Stomach (tissue), 9 donors: Measurements from ENCODE around the gene ZXDB. TPM values are rescaled to one million over a fixed set of nuclear protein-coding genes. Genes with fewer than 3 reads are reported as not detected.
"Not testable (repeated sequence)": the region's sequence is repeated elsewhere in the genome, so short reads cannot be mapped to it uniquely, and the experiment has no call there.

ENCODE experiments used
- DNase-seq, 2 donors: peaks; one replicate each; pipeline versions ENCODE4 v3.0.0 to v3.0.0-alpha.2; 2013 to 2019
- H3K27ac ChIP-seq, 5 donors: fragments of 200-600 bp in 4 of 5; sonication (generic) in 4 of 5; one replicate each; pipeline ENCODE4 v1.5.1; 2013 to 2019; ENCODE audit warnings: mild to moderate bottlenecking in 1 of 5, moderate library complexity in 1 of 5
- H3K27me3 ChIP-seq, 3 donors: fragments of 200-600 bp; sonication (generic); one replicate each; pipeline ENCODE4 v1.5.1; 2017 to 2019; ENCODE audit warnings: mixed run types in 1 of 3
- H3K36me3 ChIP-seq, 4 donors: fragments of 200-600 bp; sonication (generic); 1 replicate in 3 of 4; 2 replicates in 1 of 4; pipeline ENCODE4 v1.5.1; 2016 to 2019
- H3K4me1 ChIP-seq, 4 donors: fragments of 200-600 bp; sonication (generic); one replicate each; pipeline ENCODE4 v1.5.1; 2016 to 2019
- H3K4me3 ChIP-seq, 4 donors: fragments of 200-600 bp; sonication (generic) in 3 of 4; one replicate each; pipeline ENCODE4 v1.5.1; 2016 to 2019; ENCODE audit warnings: mild to moderate bottlenecking in 1 of 4
- H3K9me3 ChIP-seq, 4 donors: fragments of 200-600 bp; sonication (generic); one replicate each; pipeline ENCODE4 v1.5.1; 2016 to 2019
- EP300 ChIP-seq: sonication (generic); formaldehyde crosslinking; IDR thresholded peaks from one replicate; pipeline ENCODE4 v1.6.1; 2017; ENCODE audit warnings: antibody characterized with exemption
- POLR2A ChIP-seq, 4 donors: fragments of 450-650 bp; IDR thresholded peaks; one replicate each; pipeline ENCODE4 v1.6.1; 2016; ENCODE audit warnings: antibody characterized with exemption in 4 of 4, control low read depth in 2 of 4, mild to moderate bottlenecking in 1 of 4, moderate library complexity in 1 of 4
- POLR2AphosphoS5 ChIP-seq, 3 donors: sonication (generic); formaldehyde crosslinking; IDR thresholded peaks; one replicate each; pipeline ENCODE4 v1.6.1; 2016; ENCODE audit warnings: antibody characterized with exemption in 3 of 3
- WGBS, 5 donors: extraction: QIAGEN DNeasy Blood & Tissue Kit in 3 of 5; methylation state at CpG; one replicate each; pipeline versions ENCODE4 v1.1.5 to v1.1.7; 2013 to 2018; 5-methylcytosine and 5-hydroxymethylcytosine counted together
- intact Hi-C: fragments of 100-400 bp; cut with DNase I; formaldehyde crosslinking; loops from one replicate; pipeline ENCODE4 v1.15.1; 2023; ENCODE audit warnings: low total_unique reads
- polyA plus RNA-seq, 3 donors: library from polyadenylated mRNA; stranded (reverse); fragments of 200-250 nt; gene quantifications; one replicate each; pipeline ENCODE4 v1.2.3, GENCODE V29; 2013
- total RNA-seq, 5 donors: library from RNA; depleted of rRNA; stranded (reverse); fragments of >200 nt; gene quantifications; one replicate each; pipeline versions ENCODE4 v1.1.0 to v1.2.3, GENCODE V29; 2014 to 2016
- TF ChIP-seq, protein P1 (sequence below), 7 experiments: fragments of 450-650 bp in 4 of 7; fragments of 200-600 bp in 3 of 7; sonication (generic) in 3 of 7; IDR thresholded peaks; one replicate each; pipeline ENCODE4 v1.5.1; 2016 to 2019; ENCODE audit warnings: antibody characterized with exemption in 7 of 7, control low read depth in 2 of 7, mild to moderate bottlenecking in 1 of 7
- donor health status: healthy with polysubstance abuse.
- donor health status: Bipolar disorder and iron deficiency.
- donor health status: healthy.

Gene ZXDB
- total and polyA plus RNA-seq, 8 donors = 1.5 to 15.6 (median 7.3) TPM

DNA sequence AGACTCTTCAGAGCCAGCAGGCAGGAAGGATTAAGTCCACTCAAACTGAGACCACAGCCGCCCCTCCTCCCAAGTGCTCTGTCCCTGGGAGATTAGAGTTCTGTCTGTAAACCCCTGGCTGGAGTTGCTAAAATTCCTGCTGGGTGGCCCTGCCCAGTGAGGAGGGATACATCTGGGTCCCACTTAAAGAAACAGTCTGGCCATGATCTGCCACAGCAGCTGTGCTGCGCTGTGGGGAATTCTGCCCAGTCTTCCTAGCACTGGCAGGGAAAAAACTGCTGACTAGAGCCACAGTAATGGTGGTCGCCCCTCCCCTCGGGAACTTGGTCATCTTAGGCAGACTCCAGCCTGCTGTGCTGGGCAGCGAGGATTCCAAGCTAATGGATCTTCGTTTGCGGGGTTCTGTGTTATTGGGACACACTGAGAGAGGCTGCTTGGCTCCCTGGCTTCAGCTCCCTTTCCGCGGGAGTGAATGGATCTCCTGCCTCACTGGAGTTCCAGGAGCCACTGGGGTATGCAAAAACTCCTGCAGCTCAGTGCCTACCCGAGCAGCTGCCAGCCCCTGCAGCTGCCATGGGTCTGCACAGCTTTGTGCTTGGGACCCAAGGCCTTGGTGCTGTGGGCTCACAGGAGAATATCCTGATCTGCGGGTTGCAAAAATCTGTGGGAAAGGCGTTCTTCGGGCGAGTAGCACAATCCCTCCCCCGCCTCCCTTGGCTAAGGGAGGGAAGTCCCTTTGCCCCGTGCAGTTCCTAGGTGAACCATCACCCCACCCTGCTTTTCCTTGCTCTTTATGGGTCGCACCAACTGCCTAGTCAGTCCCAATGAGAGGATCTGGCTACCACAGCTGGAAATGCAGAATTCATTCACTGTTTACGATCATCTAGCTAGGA is 15.7 kb downstream of the ZXDB start:
- H3K27ac ChIP-seq = no peak overlapping the region
- H3K36me3 ChIP-seq = peaks cover 0 to 8% (median 0%) of the 10 kb centered on the region in 4 donors
- no peak overlapping the region for H3K4me3 ChIP-seq
- H3K9me3 ChIP-seq = peaks cover 0 to 27% (median 2%) of the 10 kb centered on the region in 4 donors
- TF ChIP-seq, protein P1, sequence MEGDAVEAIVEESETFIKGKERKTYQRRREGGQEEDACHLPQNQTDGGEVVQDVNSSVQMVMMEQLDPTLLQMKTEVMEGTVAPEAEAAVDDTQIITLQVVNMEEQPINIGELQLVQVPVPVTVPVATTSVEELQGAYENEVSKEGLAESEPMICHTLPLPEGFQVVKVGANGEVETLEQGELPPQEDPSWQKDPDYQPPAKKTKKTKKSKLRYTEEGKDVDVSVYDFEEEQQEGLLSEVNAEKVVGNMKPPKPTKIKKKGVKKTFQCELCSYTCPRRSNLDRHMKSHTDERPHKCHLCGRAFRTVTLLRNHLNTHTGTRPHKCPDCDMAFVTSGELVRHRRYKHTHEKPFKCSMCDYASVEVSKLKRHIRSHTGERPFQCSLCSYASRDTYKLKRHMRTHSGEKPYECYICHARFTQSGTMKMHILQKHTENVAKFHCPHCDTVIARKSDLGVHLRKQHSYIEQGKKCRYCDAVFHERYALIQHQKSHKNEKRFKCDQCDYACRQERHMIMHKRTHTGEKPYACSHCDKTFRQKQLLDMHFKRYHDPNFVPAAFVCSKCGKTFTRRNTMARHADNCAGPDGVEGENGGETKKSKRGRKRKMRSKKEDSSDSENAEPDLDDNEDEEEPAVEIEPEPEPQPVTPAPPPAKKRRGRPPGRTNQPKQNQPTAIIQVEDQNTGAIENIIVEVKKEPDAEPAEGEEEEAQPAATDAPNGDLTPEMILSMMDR (IDR thresholded peaks at IDR 0.05) = no peak
- no peak for TF ChIP-seq POLR2AphosphoS5 (IDR thresholded peaks at IDR 0.05)
- TF ChIP-seq EP300 = no peak
- TF ChIP-seq POLR2A (IDR thresholded peaks at IDR 0.05) = no peak
- intact Hi-C loops = no loop called here
- no peaks in the 10 kb centered on the region for H3K4me1 ChIP-seq
- WGBS, 5 donors = 63 to 94% (median 83%) methylated on average over 11 to 18 of the region's 18 CpGs
- H3K27me3 ChIP-seq = no peaks in the 10 kb centered on the region
- no peak for DNase-seq

DNA sequence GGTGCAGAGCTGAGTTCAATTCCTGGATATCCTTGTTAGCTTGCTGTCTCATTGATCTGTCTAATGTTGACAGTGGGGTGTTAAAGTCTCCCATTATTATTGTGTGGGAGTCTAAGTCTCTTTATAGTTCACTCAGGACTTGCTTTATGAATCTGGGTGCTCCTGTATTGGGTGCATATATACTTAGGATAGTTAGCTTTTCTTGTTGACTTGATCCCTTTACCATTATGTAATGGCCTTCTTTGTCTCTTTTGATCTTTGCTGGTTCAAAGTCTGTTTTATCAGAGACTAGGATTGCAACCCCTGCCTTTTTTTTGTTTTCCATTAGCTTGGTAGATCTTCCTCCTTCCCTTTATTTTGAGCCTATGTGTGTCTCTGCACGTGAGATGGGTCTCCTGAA is 21.5 kb downstream of the ZXDB start:
- H3K9me3 ChIP-seq = peaks cover 0 to 51% (median 14%) of the 10 kb centered on the region in 4 donors
- H3K27ac ChIP-seq, intact Hi-C loops, H3K36me3 ChIP-seq, DNase-seq, H3K4me3 ChIP-seq, H3K27me3 ChIP-seq, H3K4me1 ChIP-seq: not testable (repeated sequence)
- WGBS, 5 donors = 50 to 90% (median 64%) methylated on average over 1 of the region's 1 CpG

- H3K27ac ChIP-seq, H3K27me3 ChIP-seq, H3K36me3 ChIP-seq, DNase-seq, intact Hi-C loops, H3K4me3 ChIP-seq, H3K4me1 ChIP-seq: not testable (repeated sequence)
- peaks cover 0 to 56% (median 31%) of the 10 kb centered on the region in 4 donors for H3K9me3 ChIP-seq
- WGBS, 5 donors = 96 to 98% (median 96%) methylated on average over 10 to 20 of the region's 20 CpGs
These were observed 37.6 kb downstream of the ZXDB start for GRCh38 chrX:57629438-57629837.

DNA sequence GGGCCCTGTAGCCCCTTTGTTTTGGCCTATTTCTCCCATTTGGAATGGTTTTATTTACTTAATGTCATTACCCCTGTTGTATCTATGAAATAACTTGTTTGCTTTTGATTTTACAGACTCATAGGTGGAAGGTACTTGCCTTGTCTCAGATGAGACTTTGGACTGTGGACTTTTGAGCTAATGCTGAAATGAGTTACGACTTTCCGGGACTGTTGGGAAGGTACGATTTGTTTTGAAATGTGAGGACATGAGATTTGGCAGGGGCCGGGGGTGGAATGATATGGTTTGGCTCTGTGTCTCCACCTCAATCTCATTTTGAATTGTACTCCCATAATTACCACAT is 48.8 kb downstream of the ZXDB start:
- 75 to 89% (median 84%) methylated on average over 4 of the region's 4 CpGs for WGBS, 5 donors
- no peaks in the 10 kb centered on the region for H3K27me3 ChIP-seq
- intact Hi-C loops = no loop called here

DNA sequence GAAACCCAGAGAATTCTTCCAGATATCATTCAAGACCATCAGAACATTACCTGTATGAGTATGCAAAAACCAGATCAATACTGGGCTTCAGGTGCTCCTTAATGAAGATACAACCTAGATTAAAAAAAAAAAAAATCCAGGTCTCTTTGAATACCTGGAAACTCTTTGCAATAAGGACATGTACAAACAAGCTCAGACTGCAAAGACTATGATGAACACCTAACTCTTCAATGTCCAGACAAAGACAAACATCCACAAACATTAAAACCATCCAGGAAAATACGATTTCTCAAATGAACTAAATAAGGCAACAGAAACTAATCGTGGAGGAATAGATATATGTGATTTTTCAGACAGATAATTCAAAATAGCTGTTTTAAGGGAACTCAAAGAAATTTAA is 49.5 kb downstream of the ZXDB start:
- intact Hi-C loops = no loop called here
- peaks cover 0 to 44% (median 26%) of the 10 kb centered on the region in 4 donors for H3K9me3 ChIP-seq

More for the DNA sequence above, 48.8 kb downstream of the ZXDB start:
- H3K36me3 ChIP-seq = no peaks in the 10 kb centered on the region
- TF ChIP-seq POLR2AphosphoS5 (IDR thresholded peaks at IDR 0.05) (no peak), EP300 (no peak), POLR2A (IDR thresholded peaks at IDR 0.05) (no peak)
- TF ChIP-seq, protein P1 (IDR thresholded peaks at IDR 0.05) = no peak
- peaks cover 0 to 51% (median 29%) of the 10 kb centered on the region in 4 donors for H3K9me3 ChIP-seq
- no peak overlapping the region for H3K27ac ChIP-seq
- no peaks in the 10 kb centered on the region for H3K4me1 ChIP-seq
- no peak overlapping the region for H3K4me3 ChIP-seq
- DNase-seq = no peak

More for the DNA sequence above, 49.5 kb downstream of the ZXDB start:
- TF ChIP-seq, protein P1 (IDR thresholded peaks at IDR 0.05) = no peak
- TF ChIP-seq POLR2A (IDR thresholded peaks at IDR 0.05) (no peak), EP300 (no peak), POLR2AphosphoS5 (IDR thresholded peaks at IDR 0.05) (no peak)
- Histone ChIP-seq H3K27me3 (no peaks in the 10 kb centered on the region), H3K36me3 (no peaks in the 10 kb centered on the region), H3K27ac (no peak overlapping the region), H3K4me3 (no peak overlapping the region), H3K4me1 (no peaks in the 10 kb centered on the region)
- no peak for DNase-seq
- 44 to 72% (median 56%) methylated on average over 2 of the region's 2 CpGs for WGBS, 5 donors
